Activated CD8-positive, alpha-beta T cell treated with anti-CD3 and anti-CD28 coated beads, Interleukin-2, amount 10 ng/mL, durations not matched to agents 7 days and 5 days (primary cell): ENCODE measurements around the gene PRDM15. TPM values are rescaled to one million over a fixed set of nuclear protein-coding genes. Genes with fewer than 3 reads are reported as not detected.
A peak's percentile ranks its signal among the peaks of the same experiment; 100 is the strongest.

ENCODE experiments used
- ATAC-seq: fragments of 150-1000 bp; cut with Tn5 transposase; one replicate; pipeline ENCODE4 v1.10.0; 2021; ENCODE audit warnings: moderate library complexity
- CTCF ChIA-PET: fragments of 350-600 bp; sonication (Branson Sonifier 250); formaldehyde crosslinking; loops from one replicate; lab custom pipeline; 2021; ENCODE audit warnings: antibody characterized with exemption; lab: Charles Lee
- POLR2A ChIA-PET: fragments of 350-600 bp; sonication (Branson Sonifier 250); formaldehyde crosslinking; loops from one replicate; lab custom pipeline; 2021; ENCODE audit warnings: antibody characterized with exemption; lab: Charles Lee
- DNase-seq: peaks from one replicate; pipeline ENCODE4 v3.0.0-alpha.2; 2020
- H3K27ac Mint-ChIP-seq: one replicate; pipeline ENCODE4 v1.8.0; 2021; ENCODE audit warnings: mild to moderate bottlenecking, mixed read lengths
- H3K27me3 Mint-ChIP-seq: one replicate; pipeline ENCODE4 v1.8.0; 2021; ENCODE audit warnings: low read depth, mixed read lengths
- H3K36me3 Mint-ChIP-seq: one replicate; pipeline ENCODE4 v1.8.0; 2021; ENCODE audit warnings: low read depth, mixed read lengths
- H3K4me1 Mint-ChIP-seq: one replicate; pipeline ENCODE4 v1.8.0; 2021; ENCODE audit warnings: low read depth, mixed read lengths
- H3K4me3 Mint-ChIP-seq: one replicate; pipeline ENCODE4 v1.8.0; 2021; ENCODE audit warnings: mild to moderate bottlenecking, mixed read lengths
- H3K9me3 Mint-ChIP-seq: one replicate; pipeline ENCODE4 v1.8.0; 2022; ENCODE audit warnings: mixed read lengths; ENCODE audit not compliant: insufficient read depth
- total RNA-seq, 2 experiments: library from RNA; stranded (reverse); gene quantifications; one replicate each; pipeline ENCODE4 v1.2.3, GENCODE V29; 2021

PRDM15 gene
- total RNA-seq, 2 experiments from 2014 or later, result 8.5 to 9.6 TPM

GRCh38 chr21:41873005-41873404 is 6.1 kb downstream of the PRDM15 start:
- DNase-seq (no peak), ATAC-seq (no peak)
- no peaks in the 10 kb centered on the region for H3K36me3 Mint-ChIP-seq
- ChIA-PET POLR2A (no interaction called here), CTCF (no interaction called here)
- H3K4me1 Mint-ChIP-seq, result peaks cover 14% of the 10 kb centered on the region
- H3K4me3 Mint-ChIP-seq, result no peak overlapping the region
- H3K27me3 Mint-ChIP-seq, result no peaks in the 10 kb centered on the region
- H3K9me3 Mint-ChIP-seq, result no peaks in the 10 kb centered on the region
- H3K27ac Mint-ChIP-seq, result no peak overlapping the region

- DNase-seq (no peak), ATAC-seq (no peak)
- H3K4me3 Mint-ChIP-seq, result no peak overlapping the region
- ChIA-PET POLR2A (no interaction called here), CTCF (no interaction called here)
- peaks cover 9% of the 10 kb centered on the region for H3K4me1 Mint-ChIP-seq
- no peak overlapping the region for H3K27ac Mint-ChIP-seq
- H3K27me3 Mint-ChIP-seq, result no peaks in the 10 kb centered on the region
- no peaks in the 10 kb centered on the region for H3K9me3 Mint-ChIP-seq
- no peaks in the 10 kb centered on the region for H3K36me3 Mint-ChIP-seq
Measured at GRCh38 chr21:41871293-41872030, 7.7 kb downstream of the PRDM15 start.

GRCh38 chr21:41869771-41870170 is 9.4 kb downstream of the PRDM15 start:
- DNase-seq (no peak), ATAC-seq (no peak)
- no peaks in the 10 kb centered on the region for H3K9me3 Mint-ChIP-seq
- no peaks in the 10 kb centered on the region for H3K27me3 Mint-ChIP-seq
- no peaks in the 10 kb centered on the region for H3K36me3 Mint-ChIP-seq
- CTCF ChIA-PET, result no interaction called here
- POLR2A ChIA-PET, result no interaction called here
- H3K27ac Mint-ChIP-seq, result no peak overlapping the region
- H3K4me3 Mint-ChIP-seq, result no peak overlapping the region
- H3K4me1 Mint-ChIP-seq, result peaks cover 23% of the 10 kb centered on the region

GRCh38 chr21:41868062-41868710 is 11.0 kb downstream of the PRDM15 start:
- H3K27me3 Mint-ChIP-seq, result no peaks in the 10 kb centered on the region
- CTCF ChIA-PET, result interaction anchor here (1.2 to 1.6 kb wide), 3 partner anchors 7 to 12 kb away, joined by 3 to 6 read pairs (median 4); no protein-coding TSS in a partner anchor

GRCh38 chr21:41867313-41867712 is 11.8 kb downstream of the PRDM15 start:
- Mint-ChIP-seq H3K4me1 (peaks cover 35% of the 10 kb centered on the region), H3K4me3 (no peak overlapping the region), H3K9me3 (no peaks in the 10 kb centered on the region), H3K27me3 (no peaks in the 10 kb centered on the region), H3K27ac (no peak overlapping the region), H3K36me3 (no peaks in the 10 kb centered on the region)
- ChIA-PET CTCF (interaction anchor here (1.2 to 1.6 kb wide), 3 partner anchors 8 to 13 kb away, joined by 3 to 6 read pairs (median 4); no protein-coding TSS in a partner anchor), POLR2A (no interaction called here)
- ATAC-seq (no peak), DNase-seq (no peak)

More at GRCh38 chr21:41868062-41868710, 11.0 kb downstream of the PRDM15 start:
- Mint-ChIP-seq H3K9me3 (no peaks in the 10 kb centered on the region), H3K36me3 (no peaks in the 10 kb centered on the region), H3K27ac (no peak overlapping the region), H3K4me3 (no peak overlapping the region), H3K4me1 (peaks cover 30% of the 10 kb centered on the region)
- POLR2A ChIA-PET, result no interaction called here
- ATAC-seq, result no peak
- no peak for DNase-seq

GRCh38 chr21:41866274-41866809 is 12.8 kb downstream of the PRDM15 start:
- DNase-seq (no peak), ATAC-seq (no peak)
- H3K9me3 Mint-ChIP-seq, result no peaks in the 10 kb centered on the region
- no peak overlapping the region for H3K4me3 Mint-ChIP-seq
- ChIA-PET POLR2A (no interaction called here), CTCF (interaction anchor here (1.0 kb wide), 3 partner anchors 49 to 251 kb away, joined by 3 to 5 read pairs (median 3); no protein-coding TSS in a partner anchor)
- peaks cover 35% of the 10 kb centered on the region for H3K4me1 Mint-ChIP-seq
- H3K27me3 Mint-ChIP-seq, result no peaks in the 10 kb centered on the region
- no peak overlapping the region for H3K27ac Mint-ChIP-seq
- no peaks in the 10 kb centered on the region for H3K36me3 Mint-ChIP-seq

- Mint-ChIP-seq H3K27me3 (no peaks in the 10 kb centered on the region), H3K4me3 (no peak overlapping the region), H3K4me1 (peaks cover 35% of the 10 kb centered on the region), H3K27ac (peak overlapping the region; percentile 30), H3K36me3 (no peaks in the 10 kb centered on the region), H3K9me3 (no peaks in the 10 kb centered on the region)
- CTCF ChIA-PET, result interaction anchor here (1.0 kb wide), 3 partner anchors 48 to 252 kb away, joined by 3 to 5 read pairs (median 3); no protein-coding TSS in a partner anchor
- POLR2A ChIA-PET, result interaction anchor here (0.6 kb wide), 1 partner anchor 78 kb away, joined by 6 read pairs; no protein-coding TSS in a partner anchor
- DNase-seq, result no peak
- ATAC-seq, result no peak
Measured at GRCh38 chr21:41865002-41865777, 14.0 kb downstream of the PRDM15 start.

GRCh38 chr21:41864311-41865001 is 14.7 kb downstream of the PRDM15 start:
- no peak for DNase-seq
- ATAC-seq, result no peak
- CTCF ChIA-PET, result no interaction called here
- H3K9me3 Mint-ChIP-seq, result no peaks in the 10 kb centered on the region
- H3K27ac Mint-ChIP-seq, result no peak overlapping the region
- POLR2A ChIA-PET, result no interaction called here
- no peaks in the 10 kb centered on the region for H3K36me3 Mint-ChIP-seq
- peaks cover 35% of the 10 kb centered on the region for H3K4me1 Mint-ChIP-seq
- H3K4me3 Mint-ChIP-seq, result no peak overlapping the region
- no peaks in the 10 kb centered on the region for H3K27me3 Mint-ChIP-seq

GRCh38 chr21:41863439-41863740 is 15.8 kb downstream of the PRDM15 start:
- CTCF ChIA-PET, result no interaction called here
- POLR2A ChIA-PET, result no interaction called here
- H3K4me1 Mint-ChIP-seq, result peaks cover 35% of the 10 kb centered on the region
- H3K4me3 Mint-ChIP-seq, result no peak overlapping the region
- H3K9me3 Mint-ChIP-seq, result no peaks in the 10 kb centered on the region
- ATAC-seq, result no peak
- H3K27me3 Mint-ChIP-seq, result no peaks in the 10 kb centered on the region
- H3K27ac Mint-ChIP-seq, result no peak overlapping the region
- no peak for DNase-seq
- no peaks in the 10 kb centered on the region for H3K36me3 Mint-ChIP-seq

GRCh38 chr21:41861987-41862386 is 17.2 kb downstream of the PRDM15 start:
- peaks cover 30% of the 10 kb centered on the region for H3K4me1 Mint-ChIP-seq
- POLR2A ChIA-PET, result no interaction called here
- no peak overlapping the region for H3K27ac Mint-ChIP-seq
- H3K27me3 Mint-ChIP-seq, result no peaks in the 10 kb centered on the region
- H3K4me3 Mint-ChIP-seq, result no peak overlapping the region
- no peak for ATAC-seq
- no peak for DNase-seq
- peaks cover 4% of the 10 kb centered on the region for H3K36me3 Mint-ChIP-seq
- CTCF ChIA-PET, result no interaction called here
- no peaks in the 10 kb centered on the region for H3K9me3 Mint-ChIP-seq

- peaks cover 7% of the 10 kb centered on the region for H3K36me3 Mint-ChIP-seq
- peaks cover 24% of the 10 kb centered on the region for H3K4me1 Mint-ChIP-seq
- ATAC-seq (no peak), DNase-seq (no peak)
- ChIA-PET CTCF (no interaction called here), POLR2A (no interaction called here)
- H3K4me3 Mint-ChIP-seq, result no peak overlapping the region
- no peaks in the 10 kb centered on the region for H3K27me3 Mint-ChIP-seq
- H3K27ac Mint-ChIP-seq, result no peak overlapping the region
- H3K9me3 Mint-ChIP-seq, result no peaks in the 10 kb centered on the region
Measured at GRCh38 chr21:41861255-41861654, 17.9 kb downstream of the PRDM15 start.
